ENCODE data around the gene CTDNEP1.

DNA sequence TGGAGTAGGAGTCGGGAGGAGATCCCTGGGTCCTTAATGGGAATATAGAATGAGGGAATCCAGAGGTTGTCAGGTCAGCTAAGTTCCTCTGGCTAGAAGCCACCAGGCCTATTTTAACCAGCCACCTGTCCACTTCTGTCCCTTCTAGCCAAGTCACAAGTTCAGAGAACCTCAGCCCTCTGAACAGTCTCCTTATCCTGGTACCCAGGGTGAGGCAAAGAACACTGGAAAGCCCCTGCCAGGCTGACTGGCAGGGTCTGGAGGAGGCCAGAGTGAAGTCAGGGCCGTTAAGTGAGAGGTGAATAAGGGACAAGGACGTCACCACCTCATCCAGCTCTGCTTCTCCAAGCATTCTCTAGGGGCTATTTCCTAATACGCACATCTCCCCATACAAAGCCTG, 2.7 kb downstream of the CTDNEP1 start:
- TF ChIP-seq, protein P1, sequence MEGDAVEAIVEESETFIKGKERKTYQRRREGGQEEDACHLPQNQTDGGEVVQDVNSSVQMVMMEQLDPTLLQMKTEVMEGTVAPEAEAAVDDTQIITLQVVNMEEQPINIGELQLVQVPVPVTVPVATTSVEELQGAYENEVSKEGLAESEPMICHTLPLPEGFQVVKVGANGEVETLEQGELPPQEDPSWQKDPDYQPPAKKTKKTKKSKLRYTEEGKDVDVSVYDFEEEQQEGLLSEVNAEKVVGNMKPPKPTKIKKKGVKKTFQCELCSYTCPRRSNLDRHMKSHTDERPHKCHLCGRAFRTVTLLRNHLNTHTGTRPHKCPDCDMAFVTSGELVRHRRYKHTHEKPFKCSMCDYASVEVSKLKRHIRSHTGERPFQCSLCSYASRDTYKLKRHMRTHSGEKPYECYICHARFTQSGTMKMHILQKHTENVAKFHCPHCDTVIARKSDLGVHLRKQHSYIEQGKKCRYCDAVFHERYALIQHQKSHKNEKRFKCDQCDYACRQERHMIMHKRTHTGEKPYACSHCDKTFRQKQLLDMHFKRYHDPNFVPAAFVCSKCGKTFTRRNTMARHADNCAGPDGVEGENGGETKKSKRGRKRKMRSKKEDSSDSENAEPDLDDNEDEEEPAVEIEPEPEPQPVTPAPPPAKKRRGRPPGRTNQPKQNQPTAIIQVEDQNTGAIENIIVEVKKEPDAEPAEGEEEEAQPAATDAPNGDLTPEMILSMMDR (IDR thresholded peaks at IDR 0.05), result no peak
- TF ChIP-seq, protein P2, sequence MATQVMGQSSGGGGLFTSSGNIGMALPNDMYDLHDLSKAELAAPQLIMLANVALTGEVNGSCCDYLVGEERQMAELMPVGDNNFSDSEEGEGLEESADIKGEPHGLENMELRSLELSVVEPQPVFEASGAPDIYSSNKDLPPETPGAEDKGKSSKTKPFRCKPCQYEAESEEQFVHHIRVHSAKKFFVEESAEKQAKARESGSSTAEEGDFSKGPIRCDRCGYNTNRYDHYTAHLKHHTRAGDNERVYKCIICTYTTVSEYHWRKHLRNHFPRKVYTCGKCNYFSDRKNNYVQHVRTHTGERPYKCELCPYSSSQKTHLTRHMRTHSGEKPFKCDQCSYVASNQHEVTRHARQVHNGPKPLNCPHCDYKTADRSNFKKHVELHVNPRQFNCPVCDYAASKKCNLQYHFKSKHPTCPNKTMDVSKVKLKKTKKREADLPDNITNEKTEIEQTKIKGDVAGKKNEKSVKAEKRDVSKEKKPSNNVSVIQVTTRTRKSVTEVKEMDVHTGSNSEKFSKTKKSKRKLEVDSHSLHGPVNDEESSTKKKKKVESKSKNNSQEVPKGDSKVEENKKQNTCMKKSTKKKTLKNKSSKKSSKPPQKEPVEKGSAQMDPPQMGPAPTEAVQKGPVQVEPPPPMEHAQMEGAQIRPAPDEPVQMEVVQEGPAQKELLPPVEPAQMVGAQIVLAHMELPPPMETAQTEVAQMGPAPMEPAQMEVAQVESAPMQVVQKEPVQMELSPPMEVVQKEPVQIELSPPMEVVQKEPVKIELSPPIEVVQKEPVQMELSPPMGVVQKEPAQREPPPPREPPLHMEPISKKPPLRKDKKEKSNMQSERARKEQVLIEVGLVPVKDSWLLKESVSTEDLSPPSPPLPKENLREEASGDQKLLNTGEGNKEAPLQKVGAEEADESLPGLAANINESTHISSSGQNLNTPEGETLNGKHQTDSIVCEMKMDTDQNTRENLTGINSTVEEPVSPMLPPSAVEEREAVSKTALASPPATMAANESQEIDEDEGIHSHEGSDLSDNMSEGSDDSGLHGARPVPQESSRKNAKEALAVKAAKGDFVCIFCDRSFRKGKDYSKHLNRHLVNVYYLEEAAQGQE (IDR thresholded peaks at IDR 0.05; ENCODE audit: insufficient read depth in 1 of 2, low read depth in 2 of 2, low read length in 1 of 2), result no peak
- no peak for TF ChIP-seq POLR2AphosphoS5 (IDR thresholded peaks at IDR 0.05; ENCODE audit: low read depth, low read length)
